Astrocyte (in vitro differentiated cells and primary cell): ENCODE results near the gene DNAH2. TPM values are rescaled to one million over a fixed set of nuclear protein-coding genes. Genes with fewer than 3 reads are reported as not detected.

Experiments used
- DNase-seq: peaks from one replicate; pipeline ENCODE4 v3.0.0-alpha.2; 2010; ENCODE audit warnings: low read depth
- FAIRE-seq: peaks from 2 replicates; lab custom pipeline; 2011; peaks lifted over from hg19 to GRCh38; lab: Jason Lieb, UNC
- H2AFZ ChIP-seq: 2 replicates; pipeline ENCODE4 v1.6.0; 2012; ENCODE audit warnings: low read depth, low read length, inconsistent platforms
- H3K27ac ChIP-seq: 2 replicates; pipeline ENCODE4 v1.5.1; 2011; ENCODE audit warnings: low read depth, low read length, inconsistent platforms
- H3K27me3 ChIP-seq: 2 replicates; pipeline ENCODE4 v1.6.0; 2011; ENCODE audit warnings: low read length, inconsistent platforms; ENCODE audit not compliant: insufficient read depth
- H3K36me3 ChIP-seq: 2 replicates; pipeline ENCODE4 v1.5.1; 2011; ENCODE audit warnings: low read length, inconsistent platforms; ENCODE audit not compliant: insufficient read depth
- H3K4me1 ChIP-seq: 2 replicates; pipeline ENCODE4 v1.5.1; 2011; ENCODE audit warnings: low read length, inconsistent platforms; ENCODE audit not compliant: insufficient read depth
- H3K4me2 ChIP-seq: 2 replicates; pipeline ENCODE4 v1.6.0; 2012; ENCODE audit warnings: low read length, inconsistent platforms
- H3K4me3 ChIP-seq: 2 replicates; pipeline ENCODE4 v1.5.1; 2011; ENCODE audit warnings: low read depth, mild to moderate bottlenecking, low read length, inconsistent platforms; ENCODE audit not compliant: insufficient read depth
- H3K79me2 ChIP-seq: 2 replicates; pipeline ENCODE4 v1.6.0; 2012; ENCODE audit warnings: mild to moderate bottlenecking, low read length, inconsistent platforms; ENCODE audit not compliant: insufficient read depth
- H3K9ac ChIP-seq: 2 replicates; pipeline ENCODE4 v1.6.0; 2012; ENCODE audit warnings: mild to moderate bottlenecking, low read length, inconsistent platforms
- H3K9me3 ChIP-seq: 2 replicates; pipeline ENCODE4 v1.5.1; 2012; ENCODE audit warnings: low read depth, mild to moderate bottlenecking, low read length, inconsistent platforms; ENCODE audit not compliant: insufficient read depth
- H4K20me1 ChIP-seq: 2 replicates; pipeline ENCODE4 v1.6.0; 2012; ENCODE audit warnings: low read length, inconsistent platforms; ENCODE audit not compliant: insufficient read depth
- H3K27ac Mint-ChIP-seq: one replicate; pipeline ENCODE4 v1.8.0; 2021; ENCODE audit warnings: mild to moderate bottlenecking, mixed read lengths; ENCODE audit not compliant: unreplicated experiment
- H3K27me3 Mint-ChIP-seq: one replicate; pipeline ENCODE4 v1.8.0; 2021; ENCODE audit warnings: low read depth, mixed read lengths; ENCODE audit not compliant: unreplicated experiment
- H3K36me3 Mint-ChIP-seq: one replicate; pipeline ENCODE4 v1.8.0; 2021; ENCODE audit warnings: low read depth, mixed read lengths; ENCODE audit not compliant: unreplicated experiment
- H3K4me1 Mint-ChIP-seq: one replicate; pipeline ENCODE4 v1.8.0; 2021; ENCODE audit warnings: low read depth, mixed read lengths; ENCODE audit not compliant: unreplicated experiment
- H3K4me3 Mint-ChIP-seq: one replicate; pipeline ENCODE4 v1.8.0; 2021; ENCODE audit warnings: mild to moderate bottlenecking, moderate library complexity, mixed read lengths; ENCODE audit not compliant: unreplicated experiment
- H3K9me3 Mint-ChIP-seq: one replicate; pipeline ENCODE4 v1.8.0; 2021; ENCODE audit warnings: mild to moderate bottlenecking, mixed read lengths; ENCODE audit not compliant: unreplicated experiment
- CTCF ChIP-seq: IDR thresholded peaks from 2 replicates; pipeline ENCODE4 v1.5.1; 2011; ENCODE audit warnings: low read depth, mild to moderate bottlenecking, inconsistent platforms, low read length, moderate library complexity; ENCODE audit not compliant: insufficient read depth
- EZH2 ChIP-seq: IDR thresholded peaks from 2 replicates; pipeline ENCODE4 v1.6.1; 2012; ENCODE audit warnings: mild to moderate bottlenecking, low read length, inconsistent platforms; ENCODE audit not compliant: insufficient read depth
- total RNA-seq: library from RNA; stranded (reverse); gene quantifications from 2 replicates; pipeline ENCODE4 v1.2.1, GENCODE V29; 2021

DNAH2 gene
- total RNA-seq, 1 donor from 2014 or later: 0.11 TPM

- Mint-ChIP-seq H3K27ac (peak overlapping the region; percentile 100), H3K36me3 (peaks cover 4% of the 10 kb centered on the region), H3K27me3 (no peaks in the 10 kb centered on the region), H3K4me3 (peak overlapping the region; percentile 95), H3K4me1 (peaks cover 45% of the 10 kb centered on the region), H3K9me3 (no peaks in the 10 kb centered on the region)
- FAIRE-seq (no peak), DNase-seq (peak; percentile 61)
- no peaks in the 10 kb centered on the region for H3K27me3 ChIP-seq
- peak overlapping the region; percentile 85 for H3K4me3 ChIP-seq
- peaks cover 52% of the 10 kb centered on the region for H3K4me1 ChIP-seq
- peak overlapping the region; percentile 100 for H3K9ac ChIP-seq
- peak overlapping the region; percentile 99 for H3K4me2 ChIP-seq
- peak overlapping the region; percentile 44 for H2AFZ ChIP-seq
- no peak for TF ChIP-seq EZH2
- TF ChIP-seq CTCF: no peak
- peaks cover 55% of the 10 kb centered on the region for H3K79me2 ChIP-seq
- H3K9me3 ChIP-seq: no peaks in the 10 kb centered on the region
- no peaks in the 10 kb centered on the region for H3K36me3 ChIP-seq
- H4K20me1 ChIP-seq: peaks cover 47% of the 10 kb centered on the region
- H3K27ac ChIP-seq: peak overlapping the region; percentile 100
Measured at GRCh38 chr17:7841915-7842379, 124.4 kb downstream of the DNAH2 start.

DNA sequence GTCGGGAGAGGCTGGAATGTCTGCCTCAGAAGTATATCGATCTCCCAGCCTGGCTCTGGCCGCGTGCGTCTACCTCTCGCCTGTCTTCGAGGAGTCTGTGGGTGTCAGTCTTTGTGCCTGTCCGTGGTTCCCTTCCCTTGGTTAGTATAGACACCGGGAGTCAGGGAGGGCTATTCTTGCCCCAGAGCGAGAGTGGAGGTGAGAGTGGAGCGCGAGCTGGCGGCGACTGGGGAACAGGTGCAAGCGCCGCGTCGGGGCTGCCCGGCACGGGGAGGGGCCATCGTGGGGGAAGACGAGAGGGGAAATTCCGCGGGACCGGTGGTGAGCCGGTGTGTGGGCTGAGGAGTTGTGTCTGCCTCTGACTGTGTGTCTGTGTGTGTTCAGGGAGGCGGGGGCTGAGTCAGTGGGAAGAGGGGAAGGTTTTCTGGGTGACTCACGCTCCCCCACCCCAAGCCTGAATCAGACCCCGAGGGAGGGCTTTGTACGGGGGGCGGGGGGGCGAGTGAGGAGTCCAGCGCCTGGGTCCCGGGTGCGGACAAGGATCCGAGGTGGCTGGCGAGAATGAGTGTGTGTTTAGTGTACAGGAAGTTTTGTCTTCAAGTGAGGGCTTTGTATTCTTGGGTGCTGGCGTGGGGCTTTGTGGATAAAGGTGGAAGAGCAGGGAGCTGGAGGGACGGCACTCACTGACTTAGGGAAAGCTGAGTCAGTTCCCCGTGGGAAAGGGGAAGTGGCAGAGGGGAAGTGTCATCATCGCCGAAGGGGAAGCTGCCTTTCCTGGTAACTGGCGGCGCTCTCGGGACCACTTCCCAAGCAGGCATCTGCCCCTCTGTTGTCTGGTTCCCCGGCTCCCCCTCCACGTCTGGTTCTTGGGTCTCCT lies 125.1 kb downstream of the DNAH2 start:
- H3K27me3 ChIP-seq: no peaks in the 10 kb centered on the region

More for the DNA sequence above, 125.1 kb downstream of the DNAH2 start:
- Mint-ChIP-seq H3K4me1 (peaks cover 39% of the 10 kb centered on the region), H3K9me3 (no peaks in the 10 kb centered on the region), H3K27ac (peak overlapping the region; percentile 100), H3K27me3 (no peaks in the 10 kb centered on the region), H3K4me3 (peak overlapping the region; percentile 95), H3K36me3 (peaks cover 4% of the 10 kb centered on the region)
- DNase-seq (peak; percentile 95), FAIRE-seq (no peak)
- peaks cover 46% of the 10 kb centered on the region for H3K4me1 ChIP-seq
- H3K9me3 ChIP-seq: no peaks in the 10 kb centered on the region
- H3K9ac ChIP-seq: peak overlapping the region; percentile 100
- H3K4me2 ChIP-seq: peak overlapping the region; percentile 99
- peaks cover 55% of the 10 kb centered on the region for H3K79me2 ChIP-seq
- H3K27ac ChIP-seq: peak overlapping the region; percentile 100
- H3K36me3 ChIP-seq: no peaks in the 10 kb centered on the region
- no peak overlapping the region for H2AFZ ChIP-seq
- peak overlapping the region; percentile 85 for H3K4me3 ChIP-seq
- TF ChIP-seq EZH2 (no peak), CTCF (no peak)
- peaks cover 47% of the 10 kb centered on the region for H4K20me1 ChIP-seq
